HG03565 (cell line): ENCODE data around the gene IQGAP2.

Source experiments
- ATAC-seq: cut with Tn5 transposase; IDR thresholded peaks from one replicate; pipeline ENCODE4 v1.9.1; 2021; ENCODE audit warnings: mild to moderate bottlenecking, moderate library complexity; ENCODE audit not compliant: unreplicated experiment

IQGAP2 gene

DNA sequence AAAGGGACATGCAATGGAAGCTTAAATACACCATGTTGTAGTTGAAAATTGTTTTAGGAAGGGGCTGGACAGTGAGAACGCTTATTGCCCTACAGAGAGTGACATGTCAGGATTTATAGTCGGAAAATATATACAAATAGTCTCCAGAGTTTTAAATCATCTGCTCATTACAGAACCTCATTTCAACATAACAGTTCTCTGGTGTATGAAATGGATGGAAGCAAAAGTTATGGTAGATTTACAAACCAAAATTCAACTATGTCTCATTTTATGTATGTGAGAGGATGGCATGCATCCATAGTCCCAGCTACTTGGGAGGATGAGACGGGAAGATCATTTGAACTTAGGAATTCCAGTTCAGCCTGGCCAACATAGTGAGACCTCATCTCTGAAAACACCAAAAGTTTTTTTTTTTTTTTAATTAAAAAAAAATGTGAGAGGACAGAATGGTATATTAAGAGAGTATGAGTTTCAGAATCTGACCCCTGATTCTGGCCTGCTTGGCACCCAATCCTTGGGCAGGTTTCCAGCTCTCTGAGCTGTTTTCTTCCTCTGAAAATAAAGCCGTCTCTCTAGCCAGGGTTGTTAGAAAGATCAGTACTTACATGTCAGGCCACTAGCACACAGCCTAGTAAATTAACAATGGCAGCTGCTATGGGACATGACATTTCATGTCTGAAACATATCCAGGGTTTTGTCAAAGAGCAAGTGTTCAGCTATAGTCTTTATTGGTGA lies 40.1 kb downstream of the IQGAP2 start:
- no peak for ATAC-seq

DNA sequence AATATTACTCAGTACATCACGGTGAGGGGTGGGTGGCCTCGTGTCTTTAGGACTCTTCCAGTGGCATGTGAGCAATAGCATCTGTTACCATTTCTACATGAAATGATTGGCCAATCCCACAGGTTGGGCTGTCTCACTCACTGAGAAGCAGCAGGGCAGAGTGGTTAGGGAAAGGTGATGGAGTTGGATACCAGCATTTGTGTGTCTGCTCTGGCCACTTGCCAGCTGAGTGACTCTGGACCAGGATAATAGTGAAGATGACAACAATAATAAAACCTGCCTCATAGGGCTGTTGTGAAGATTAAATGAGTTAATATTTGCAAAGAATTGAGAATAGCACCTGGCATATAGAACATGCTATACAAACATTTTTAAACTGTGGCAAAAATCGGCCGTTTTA lies 42.0 kb downstream of the IQGAP2 start:
- no peak for ATAC-seq

DNA sequence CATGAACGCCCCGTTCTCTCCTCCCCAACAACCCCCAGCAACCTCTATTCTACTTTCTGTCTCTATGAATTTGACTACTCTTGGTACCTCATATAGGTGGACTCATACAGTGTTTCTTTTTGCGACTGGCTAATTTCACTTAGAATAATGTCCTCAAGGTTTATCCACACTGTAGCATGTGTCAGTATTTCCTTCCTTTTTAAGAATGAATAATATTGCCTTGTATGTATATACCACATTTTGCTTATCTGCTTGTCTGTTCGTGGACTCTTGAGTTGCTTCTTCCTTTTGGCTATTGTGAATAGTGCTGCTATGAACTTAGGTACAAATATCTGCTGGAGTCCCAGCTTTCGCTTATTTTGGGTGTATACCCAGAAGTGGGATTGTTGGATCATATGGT lies 42.7 kb downstream of the IQGAP2 start:
- ATAC-seq: no peak

DNA sequence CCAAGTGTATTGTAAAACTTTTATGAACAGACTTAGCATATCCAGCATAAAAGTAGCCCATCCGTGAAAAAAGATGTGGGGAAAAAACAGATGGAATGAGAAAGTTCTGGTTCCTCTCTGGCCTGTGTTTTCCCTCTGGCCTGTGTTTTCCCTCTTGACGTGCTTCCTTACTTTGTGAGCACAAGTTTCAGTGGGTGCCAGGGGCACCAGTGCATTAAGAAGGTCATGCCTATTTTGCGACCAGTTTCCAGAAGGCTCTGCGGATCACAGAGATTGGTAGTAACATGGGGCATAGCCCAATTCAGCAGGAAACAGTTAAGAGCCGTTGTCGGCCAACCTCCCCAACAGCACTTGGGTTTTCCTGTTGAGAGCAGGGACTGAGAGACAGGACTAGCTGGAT lies 43.7 kb downstream of the IQGAP2 start:
- no peak for ATAC-seq

DNA sequence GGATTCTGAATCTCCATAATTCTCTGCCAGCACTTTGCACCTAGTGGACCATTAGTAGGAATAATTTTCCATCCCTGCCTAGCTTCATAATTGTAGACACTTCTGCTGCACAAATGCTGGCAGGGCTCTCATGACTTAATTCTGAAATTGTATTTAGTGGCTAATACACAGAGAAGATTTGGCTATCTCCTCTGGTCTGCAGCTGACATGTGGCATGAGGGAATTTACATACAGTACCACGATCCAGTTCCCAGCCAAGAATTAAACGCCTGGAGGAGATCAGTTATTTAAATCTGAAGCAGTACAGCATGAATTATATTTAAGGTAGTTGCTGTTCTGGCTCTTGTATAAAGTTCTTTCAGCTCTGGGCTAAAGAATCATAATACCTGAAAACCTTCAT lies 46.5 kb downstream of the IQGAP2 start:
- no peak for ATAC-seq

DNA sequence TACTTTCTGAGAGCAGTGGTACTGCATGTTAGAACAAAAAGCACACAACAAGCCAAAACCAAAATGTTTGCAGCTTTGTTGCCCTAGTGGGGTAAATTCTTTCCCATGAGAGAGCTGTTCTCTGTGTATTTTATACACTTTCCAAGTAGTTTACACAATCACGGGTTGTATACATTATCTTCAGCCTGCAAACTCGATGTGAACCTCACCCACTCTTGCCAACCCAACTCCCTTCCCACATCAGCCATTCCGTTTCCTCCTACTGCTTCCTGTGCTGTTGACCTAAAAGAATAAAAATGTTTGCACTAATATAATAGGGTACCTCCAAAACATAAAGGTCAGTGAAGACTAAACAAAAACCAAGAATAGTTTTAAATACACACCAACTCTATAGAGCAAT lies 47.0 kb downstream of the IQGAP2 start:
- no peak for ATAC-seq

DNA sequence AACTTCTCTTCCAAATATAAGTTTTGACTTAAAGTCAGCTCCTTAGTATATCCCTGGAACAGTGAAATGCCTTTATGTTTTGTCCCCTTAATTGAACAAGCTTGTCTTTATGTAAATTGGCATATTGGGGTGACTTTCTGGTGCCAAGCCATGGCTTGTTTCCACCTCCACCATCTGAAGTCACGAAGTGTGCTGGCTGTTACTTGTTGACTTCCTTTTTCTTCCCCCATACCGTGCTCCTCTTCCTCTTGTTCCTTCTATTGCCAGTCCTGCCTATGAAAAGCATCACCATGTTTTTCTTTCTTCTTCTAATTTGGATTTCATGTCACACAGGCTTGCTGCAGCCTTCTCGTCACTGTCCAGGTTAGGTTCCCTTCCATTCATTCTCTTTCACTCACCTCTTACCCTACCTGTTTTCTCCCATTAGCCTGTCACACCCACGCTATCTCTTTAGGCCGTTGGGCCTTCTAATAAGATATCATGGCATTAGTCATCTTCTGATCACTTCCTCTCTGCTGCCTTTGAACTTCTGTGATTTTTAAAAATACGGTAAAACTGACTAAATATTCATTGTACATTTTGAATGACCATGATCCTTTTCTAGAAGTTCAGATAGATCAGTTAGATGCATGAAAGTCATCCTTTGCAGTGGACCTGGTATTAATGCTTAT lies 48.1 kb downstream of the IQGAP2 start:
- ATAC-seq: no peak

DNA sequence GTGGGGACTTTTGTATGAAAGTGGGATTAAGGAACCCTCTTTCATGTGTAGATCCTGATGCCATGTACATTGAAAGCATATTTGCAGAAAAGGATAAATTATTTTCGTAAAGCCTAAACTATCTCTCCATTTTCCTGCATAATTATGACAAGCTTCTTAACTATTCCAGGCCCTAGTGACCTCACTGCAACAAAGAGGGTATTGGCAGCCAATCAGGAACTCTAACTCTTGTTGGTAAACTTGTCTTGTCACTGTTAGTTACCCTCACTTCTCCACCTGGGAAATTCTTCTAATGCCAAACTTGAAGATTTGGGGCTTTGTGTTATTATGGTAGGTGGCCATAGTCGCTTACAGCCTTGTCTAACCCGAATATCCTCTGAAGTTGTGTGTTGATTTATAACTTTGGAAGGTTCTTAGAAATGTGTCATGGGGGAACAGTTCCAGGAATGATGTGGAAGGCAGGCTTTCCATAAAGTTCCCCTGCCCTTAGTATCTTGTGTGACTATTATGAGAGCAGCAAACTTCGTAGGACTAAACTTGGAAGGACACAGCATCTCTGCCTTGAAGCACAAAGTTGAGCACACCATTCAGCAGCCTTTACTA lies 52.5 kb downstream of the IQGAP2 start:
- no peak for ATAC-seq

DNA sequence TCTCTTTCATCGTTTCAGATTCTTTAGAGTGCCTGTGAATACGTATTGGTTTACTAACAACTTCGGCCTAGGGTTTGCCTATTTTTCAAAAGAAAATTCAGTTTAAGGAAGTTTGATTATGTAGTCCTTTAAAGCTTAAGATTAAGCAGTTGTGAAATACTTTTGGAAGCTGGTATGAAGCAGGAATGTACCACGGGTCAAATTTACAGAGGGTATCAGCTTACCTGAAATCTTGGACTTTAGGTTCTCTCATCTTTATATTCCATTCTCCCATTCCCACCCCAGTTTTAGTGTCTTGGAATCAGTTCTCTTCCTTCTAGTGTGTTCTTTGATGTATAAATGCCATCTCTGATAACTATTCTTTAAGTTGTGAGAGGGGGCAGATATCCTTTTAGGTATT lies 53.2 kb downstream of the IQGAP2 start:
- ATAC-seq: no peak

DNA sequence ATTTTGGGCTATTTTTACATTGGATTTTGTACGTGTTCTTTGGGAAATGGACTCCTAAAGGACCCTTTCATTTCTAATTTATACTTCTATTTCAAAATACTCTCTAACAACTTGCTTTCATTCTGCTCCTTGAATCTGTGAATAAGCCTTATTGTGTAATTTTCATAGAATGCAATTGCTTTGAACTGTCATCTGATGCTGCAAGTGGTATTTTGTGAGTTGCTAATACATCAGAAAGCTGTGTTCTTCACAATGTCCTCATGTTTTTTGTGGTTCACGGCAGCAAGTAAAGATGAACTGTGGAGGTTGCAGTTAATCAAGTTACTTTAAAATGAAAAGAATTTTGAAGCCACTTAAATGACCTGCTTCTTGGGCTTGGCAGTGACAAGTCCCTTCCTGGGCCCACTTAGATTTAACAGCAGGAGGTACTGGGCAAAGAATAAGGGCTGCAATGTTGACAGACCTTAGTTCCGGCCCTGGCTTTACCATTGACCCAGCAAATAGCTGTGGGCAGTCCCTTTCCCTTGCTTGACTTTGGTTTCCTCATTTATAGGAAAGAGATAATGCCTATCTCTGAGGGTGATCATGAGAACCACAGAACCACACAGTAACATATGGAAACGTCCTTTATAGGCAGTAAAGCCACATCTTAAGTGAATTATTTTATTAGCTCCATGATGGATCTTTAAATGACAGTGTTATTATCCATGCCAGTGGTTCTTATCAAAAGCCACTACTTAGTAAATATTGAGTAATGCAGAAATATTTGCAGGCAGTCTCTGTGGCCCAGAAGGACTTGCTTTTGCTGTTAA lies 54.8 kb downstream of the IQGAP2 start:
- ATAC-seq: no peak

DNA sequence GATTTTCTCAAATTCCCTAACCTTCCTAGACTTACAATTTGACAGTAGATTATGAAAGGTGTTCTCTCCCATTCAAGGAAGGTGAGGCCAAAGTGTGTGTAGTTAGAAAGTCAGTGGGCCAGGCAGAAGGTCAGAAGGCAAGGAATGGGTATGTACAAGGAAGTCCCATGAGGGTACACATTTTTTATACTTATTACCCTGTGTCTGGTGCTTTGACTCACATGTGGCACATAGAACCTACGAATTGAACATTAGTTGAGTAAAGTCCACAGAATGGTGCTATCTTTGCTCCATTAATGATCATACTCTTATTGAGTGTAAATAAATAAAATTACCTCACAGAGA lies 55.4 kb downstream of the IQGAP2 start:
- ATAC-seq: no peak

DNA sequence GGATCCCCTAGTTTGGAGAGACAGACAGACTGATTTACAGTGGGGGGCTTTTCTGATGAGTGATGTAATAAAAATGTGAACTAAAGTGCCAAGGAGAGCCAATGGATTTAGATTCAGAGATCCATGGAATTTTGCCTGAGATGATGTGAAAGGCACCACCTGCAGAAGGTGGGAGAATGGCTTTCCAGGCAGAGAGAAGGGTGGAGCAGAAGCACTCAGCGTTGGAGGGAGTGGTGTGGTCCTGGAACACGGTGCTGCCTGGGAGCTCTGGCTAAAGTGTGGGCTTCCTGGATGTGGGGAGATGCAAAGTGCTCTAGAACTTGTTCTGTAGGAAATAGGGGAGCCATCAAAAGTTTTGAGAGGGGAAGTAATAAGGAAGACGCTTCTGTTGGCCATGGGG lies 57.0 kb downstream of the IQGAP2 start:
- ATAC-seq: no peak

DNA sequence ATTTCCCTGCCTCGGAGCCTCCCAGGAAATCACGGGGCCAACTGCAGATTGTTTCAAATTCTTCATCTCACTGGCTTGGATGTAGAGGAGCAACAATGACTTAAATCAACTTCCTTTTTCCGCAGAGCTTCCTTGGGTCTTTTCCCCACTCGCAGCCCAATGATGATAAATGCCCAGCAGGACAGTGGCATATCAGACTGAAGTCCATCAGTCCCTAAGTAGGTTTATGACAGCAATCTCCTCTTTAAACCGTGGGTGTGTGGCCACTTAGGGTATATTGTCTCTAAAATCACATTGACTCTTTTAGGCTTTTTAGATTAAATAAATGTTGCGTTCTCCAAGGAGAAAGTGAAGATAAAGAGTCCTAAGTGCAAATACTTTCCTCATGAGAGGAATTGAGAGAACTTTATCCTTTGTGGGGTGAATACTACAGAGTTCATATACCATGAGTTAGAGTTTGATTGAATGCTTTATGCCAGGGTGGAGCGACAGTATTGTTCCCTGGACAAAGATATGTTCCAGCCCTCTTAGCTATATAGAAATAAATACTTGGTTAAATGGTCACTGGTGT lies 59.1 kb downstream of the IQGAP2 start:
- no peak for ATAC-seq

DNA sequence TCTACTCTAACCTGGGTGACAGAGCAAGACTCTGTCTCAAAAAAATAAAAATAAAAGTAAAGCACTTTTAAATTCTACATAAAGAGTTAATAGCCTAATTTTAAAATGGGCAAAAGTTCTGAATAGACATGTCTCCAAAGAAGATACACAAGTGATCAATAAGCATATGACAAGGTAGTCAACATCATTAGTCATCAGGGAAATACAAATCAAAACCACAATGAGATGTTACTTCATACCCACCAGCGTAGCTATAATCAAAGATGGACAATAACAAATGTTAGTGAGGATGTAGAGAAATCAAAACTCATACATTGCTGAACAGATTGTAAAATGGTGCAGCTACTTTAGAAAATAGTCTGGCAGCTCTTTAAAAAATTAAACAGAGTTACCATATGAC lies 64.1 kb downstream of the IQGAP2 start:
- ATAC-seq: no peak

DNA sequence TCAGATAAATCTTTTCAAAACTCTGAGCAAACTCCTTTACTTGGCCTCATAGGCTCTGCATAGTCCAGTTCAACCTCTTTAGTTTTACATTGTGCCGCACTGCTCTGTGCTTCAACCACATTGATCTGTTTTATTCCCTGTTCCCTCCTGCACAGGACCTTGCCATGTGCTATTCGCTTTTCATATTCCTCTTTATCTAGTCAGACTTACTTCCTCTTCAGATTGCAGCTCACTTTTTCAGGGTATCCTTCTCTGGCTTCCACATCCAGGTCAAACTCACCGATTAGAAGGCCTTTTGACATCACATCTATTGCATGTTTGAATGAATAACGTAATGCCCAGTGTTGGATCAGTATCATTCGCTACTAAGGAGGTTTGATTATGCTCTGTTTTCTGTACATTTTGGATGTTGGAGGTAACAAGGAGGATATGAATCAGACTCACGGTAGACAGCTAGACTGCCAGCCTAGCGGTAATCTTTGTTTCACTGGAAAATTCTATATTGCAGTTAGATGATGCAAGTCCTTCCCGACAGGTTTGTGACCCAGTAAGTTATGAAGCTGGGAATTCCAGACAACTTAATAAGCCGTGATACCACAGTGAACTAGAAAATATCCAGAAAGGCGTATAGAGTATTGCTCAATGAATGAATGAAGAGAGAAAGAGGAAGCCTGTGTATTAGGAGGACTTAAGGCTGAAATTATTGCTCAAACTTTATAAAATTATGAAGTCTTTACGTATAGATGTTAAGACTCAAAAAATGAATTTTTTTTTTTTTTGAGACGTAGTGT lies 65.7 kb downstream of the IQGAP2 start:
- no peak for ATAC-seq

DNA sequence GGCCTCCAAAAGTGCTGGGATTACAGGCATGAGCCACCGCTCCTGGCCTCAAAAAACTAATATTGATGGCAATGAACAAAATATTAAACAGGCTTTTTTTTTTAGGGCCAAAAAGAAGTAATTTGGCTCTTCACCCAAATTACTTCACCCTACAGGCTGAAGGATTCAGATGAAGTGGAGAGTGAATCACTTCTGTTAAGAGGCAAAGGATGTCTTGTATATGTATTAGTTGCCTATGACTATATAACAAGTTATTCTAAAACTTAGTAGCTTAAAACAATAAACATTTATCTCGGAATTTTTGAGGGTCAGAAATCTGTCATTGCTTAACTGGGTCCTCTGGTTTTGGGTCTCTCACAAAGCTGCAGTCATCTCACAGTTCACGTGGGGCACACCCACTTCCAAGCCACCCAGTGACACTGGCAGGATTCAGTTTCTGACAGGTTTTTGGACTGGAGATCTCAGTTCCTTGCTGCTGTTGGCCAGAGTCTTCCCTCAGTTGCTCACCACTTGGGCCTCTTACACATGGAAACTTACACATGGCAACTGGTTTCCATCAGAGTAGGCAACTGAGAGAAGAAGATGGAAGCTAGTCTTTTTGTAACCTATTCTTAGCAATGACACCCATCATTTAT lies 66.7 kb downstream of the IQGAP2 start:
- no peak for ATAC-seq

DNA sequence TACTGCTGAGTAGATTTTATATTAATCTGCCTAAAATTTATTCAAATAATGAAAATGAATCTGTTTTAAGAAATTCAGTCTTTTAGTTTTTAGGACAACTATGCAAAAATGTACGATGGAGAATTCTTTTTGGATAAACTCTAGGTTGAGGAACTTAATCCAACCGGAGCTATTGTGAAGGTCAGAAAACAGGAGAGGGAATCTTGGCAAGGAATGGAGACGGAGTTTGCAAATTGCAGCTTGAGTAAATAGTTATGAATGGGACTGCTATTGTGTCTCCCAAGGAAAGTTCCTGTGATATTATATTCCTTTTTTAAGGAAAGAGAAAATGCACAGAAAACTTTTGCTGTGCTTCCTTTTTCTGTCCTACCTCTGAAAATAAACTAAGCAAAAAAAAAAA lies 67.9 kb downstream of the IQGAP2 start:
- no peak for ATAC-seq

DNA sequence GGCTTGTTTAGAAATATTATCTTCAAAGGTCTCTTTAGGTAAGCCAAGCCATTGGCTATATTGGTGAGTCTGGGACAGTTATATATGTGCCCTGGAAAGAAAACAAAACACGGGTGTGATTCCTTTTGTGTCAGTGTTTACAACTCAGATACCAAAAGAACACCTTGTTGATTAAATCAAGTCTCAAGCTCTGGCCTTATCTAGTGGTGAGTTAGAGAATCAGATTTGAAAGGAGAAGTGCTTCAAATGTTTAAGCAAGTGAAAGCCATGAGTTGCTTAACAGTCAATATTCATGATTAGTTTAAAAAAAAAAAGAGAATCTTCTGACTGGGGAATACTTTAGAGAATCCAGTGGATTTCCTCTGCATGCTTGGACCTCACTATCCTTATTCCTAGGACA lies 68.3 kb downstream of the IQGAP2 start:
- no peak for ATAC-seq

DNA sequence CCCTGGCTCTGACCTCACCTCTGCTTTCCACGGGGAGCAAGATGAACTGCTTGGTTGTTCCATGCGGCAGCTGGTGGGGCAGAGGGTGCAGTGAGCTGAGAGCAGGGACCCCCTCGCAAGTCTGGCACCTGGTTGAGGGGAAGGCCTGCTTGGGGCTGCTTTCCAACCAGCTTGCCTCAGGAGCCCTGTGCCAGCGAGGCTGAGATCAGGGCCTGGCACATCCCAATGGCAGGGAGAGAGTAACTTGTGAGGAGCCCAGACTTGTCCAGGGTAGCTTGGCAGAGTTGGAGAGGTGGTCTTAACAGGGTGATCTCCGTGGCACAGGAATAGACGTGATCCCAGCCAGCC lies 68.9 kb downstream of the IQGAP2 start:
- no peak for ATAC-seq

DNA sequence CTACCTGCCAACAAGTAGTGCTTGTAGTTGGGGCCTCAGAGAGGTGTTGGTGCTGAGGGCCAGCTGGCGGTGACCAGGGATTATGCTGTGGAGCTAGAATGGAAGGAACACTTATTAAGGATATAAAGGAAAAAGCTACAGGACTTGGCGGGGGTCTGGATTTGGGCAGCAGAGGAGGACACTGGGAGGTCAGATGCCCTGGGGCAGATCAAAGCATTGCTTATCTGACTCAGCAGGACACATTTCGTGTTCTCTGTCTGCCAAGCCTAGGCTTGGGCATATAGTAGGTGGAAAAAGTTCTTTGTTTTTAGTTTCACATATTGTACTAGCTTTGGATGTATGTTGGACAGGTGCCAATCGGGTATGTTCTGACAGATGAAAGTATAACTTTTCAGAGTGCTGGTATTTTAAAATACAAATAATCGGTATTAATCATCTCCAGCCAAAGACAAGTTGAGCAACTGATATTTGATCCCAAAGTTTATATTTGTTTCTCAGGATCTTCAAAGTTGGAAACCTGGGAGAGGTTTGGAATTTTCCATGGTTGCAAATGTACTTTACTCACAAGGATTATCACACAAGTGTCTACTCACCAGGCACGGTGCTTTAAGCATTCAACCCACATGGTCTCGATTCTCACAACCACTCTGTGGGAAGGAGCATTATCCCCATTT lies 69.4 kb downstream of the IQGAP2 start:
- no peak for ATAC-seq
